Measurements from ENCODE around the gene ABTB1.

ABTB1 gene

DNA sequence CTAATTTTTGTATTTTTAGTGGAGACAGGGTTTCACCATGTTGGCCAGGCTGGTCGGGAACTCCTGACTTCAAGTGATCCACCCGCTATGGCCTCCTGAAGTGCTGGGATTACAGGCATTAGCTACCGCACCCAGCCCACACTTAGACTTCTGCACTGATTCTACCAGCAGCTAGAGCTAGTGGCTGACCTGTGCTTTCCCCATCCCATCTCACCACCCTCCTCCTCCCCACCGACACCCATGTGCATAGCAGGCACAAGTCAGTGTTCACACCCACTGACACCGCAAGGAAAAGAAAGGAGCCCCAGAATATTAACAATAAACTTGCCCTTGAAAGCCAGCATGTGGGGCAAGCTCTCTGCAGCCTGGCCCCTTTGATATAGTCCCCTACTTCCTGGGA, 11.2 kb upstream of the ABTB1 start:
- ATAC-seq, result no peak
- no peaks in the 10 kb centered on the region for H3K4me1 Mint-ChIP-seq
- H3K27me3 Mint-ChIP-seq, result no peaks in the 10 kb centered on the region
- H3K36me3 Mint-ChIP-seq, result peaks cover 6% of the 10 kb centered on the region
- no peak overlapping the region for H3K4me3 Mint-ChIP-seq
- H3K9me3 Mint-ChIP-seq, result no peaks in the 10 kb centered on the region
- no peak overlapping the region for H3K27ac Mint-ChIP-seq

GRCh38 chr3:127662001-127662469, 10.7 kb upstream of the ABTB1 start:
- Mint-ChIP-seq H3K9me3 (no peaks in the 10 kb centered on the region), H3K4me3 (no peak overlapping the region), H3K36me3 (peaks cover 6% of the 10 kb centered on the region), H3K27me3 (no peaks in the 10 kb centered on the region), H3K27ac (no peak overlapping the region), H3K4me1 (no peaks in the 10 kb centered on the region)
- ATAC-seq, result no peak

DNA sequence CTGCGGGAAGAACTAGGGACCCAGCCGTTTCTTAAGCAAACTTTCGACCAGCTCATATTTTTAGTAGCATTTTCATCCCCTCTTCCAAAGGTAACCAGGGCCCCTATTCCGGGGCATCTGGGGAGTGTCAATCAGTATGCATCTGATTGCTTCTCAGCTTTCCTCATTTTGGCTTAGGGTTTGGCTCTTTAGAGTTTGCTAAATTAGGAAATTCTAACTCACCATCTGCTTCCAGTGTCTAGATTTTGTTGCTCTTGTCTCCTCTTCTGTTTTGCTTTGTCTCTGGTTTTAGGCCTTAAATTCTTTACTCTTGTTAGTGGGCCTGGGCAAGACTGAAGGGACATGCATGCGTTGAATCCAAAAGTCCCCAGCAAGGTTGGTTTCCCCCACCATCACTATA, 9.6 kb upstream of the ABTB1 start:
- H3K27me3 Mint-ChIP-seq, result no peaks in the 10 kb centered on the region
- ATAC-seq, result no peak
- no peak overlapping the region for H3K27ac Mint-ChIP-seq
- no peaks in the 10 kb centered on the region for H3K9me3 Mint-ChIP-seq
- H3K36me3 Mint-ChIP-seq, result peaks cover 6% of the 10 kb centered on the region
- H3K4me3 Mint-ChIP-seq, result no peak overlapping the region
- no peaks in the 10 kb centered on the region for H3K4me1 Mint-ChIP-seq

DNA sequence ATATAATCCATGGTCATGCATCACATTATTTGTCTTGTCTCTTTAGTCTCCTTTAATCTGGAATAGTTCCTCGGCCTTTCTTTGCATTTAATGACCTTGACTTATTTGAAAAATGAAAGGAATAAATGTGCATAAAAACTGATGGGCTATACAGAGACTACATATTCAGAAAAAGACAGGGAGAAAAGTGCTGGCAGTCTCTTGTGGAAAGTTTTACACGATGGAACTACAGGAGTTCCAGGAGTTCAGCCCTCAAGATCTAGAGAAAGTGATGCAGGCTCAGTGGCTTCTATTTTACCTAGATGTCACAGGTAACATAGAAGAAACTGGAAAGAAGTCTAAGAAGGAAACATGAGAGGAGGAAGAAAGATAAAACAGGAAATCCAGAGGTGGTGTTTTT, 7.6 kb upstream of the ABTB1 start:
- H3K36me3 Mint-ChIP-seq, result peaks cover 5% of the 10 kb centered on the region
- H3K4me1 Mint-ChIP-seq, result no peaks in the 10 kb centered on the region

DNA sequence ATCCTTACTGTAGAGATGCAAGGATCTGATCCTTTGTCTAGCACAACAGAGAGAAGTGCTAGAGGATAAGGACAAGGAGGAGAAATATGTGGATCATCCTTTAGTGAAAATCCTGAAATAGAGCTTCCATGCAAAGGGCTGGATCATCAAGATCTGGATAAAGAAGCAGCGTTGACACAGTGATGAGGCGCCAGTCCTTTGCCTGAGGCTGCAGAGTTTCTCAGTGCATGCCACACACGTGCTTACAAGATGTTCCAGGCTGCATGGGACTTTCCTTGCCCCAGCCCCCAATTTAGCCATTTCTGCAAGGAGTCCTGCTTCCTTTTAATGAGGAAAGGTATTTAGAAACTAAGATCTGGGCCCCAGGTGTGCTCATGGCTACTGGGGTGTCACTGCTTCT, 7.2 kb upstream of the ABTB1 start:
- Mint-ChIP-seq H3K4me3 (no peak overlapping the region), H3K9me3 (no peaks in the 10 kb centered on the region), H3K27me3 (no peaks in the 10 kb centered on the region), H3K36me3 (peaks cover under 1% of the 10 kb centered on the region), H3K4me1 (peaks cover under 1% of the 10 kb centered on the region), H3K27ac (no peak overlapping the region)
- no peak for ATAC-seq

More for the DNA sequence above, 7.6 kb upstream of the ABTB1 start:
- no peaks in the 10 kb centered on the region for H3K9me3 Mint-ChIP-seq
- no peaks in the 10 kb centered on the region for H3K27me3 Mint-ChIP-seq
- no peak for ATAC-seq
- H3K27ac Mint-ChIP-seq, result no peak overlapping the region
- no peak overlapping the region for H3K4me3 Mint-ChIP-seq

- H3K27me3 Mint-ChIP-seq, result no peaks in the 10 kb centered on the region
These were observed 6.1 kb upstream of the ABTB1 start for GRCh38 chr3:127666676-127667075.

GRCh38 chr3:127667119-127667681, 5.6 kb upstream of the ABTB1 start:
- ATAC-seq, result no peak
- H3K4me3 Mint-ChIP-seq, result no peak overlapping the region
- H3K27me3 Mint-ChIP-seq, result no peaks in the 10 kb centered on the region
- H3K4me1 Mint-ChIP-seq, result peaks cover 16% of the 10 kb centered on the region
- H3K27ac Mint-ChIP-seq, result no peak overlapping the region
- no peaks in the 10 kb centered on the region for H3K9me3 Mint-ChIP-seq
- no peaks in the 10 kb centered on the region for H3K36me3 Mint-ChIP-seq

More at GRCh38 chr3:127666676-127667075, 6.1 kb upstream of the ABTB1 start:
- Mint-ChIP-seq H3K9me3 (no peaks in the 10 kb centered on the region), H3K4me1 (peaks cover 11% of the 10 kb centered on the region), H3K27ac (no peak overlapping the region), H3K4me3 (no peak overlapping the region), H3K36me3 (no peaks in the 10 kb centered on the region)
- no peak for ATAC-seq

- Mint-ChIP-seq H3K27ac (peak overlapping the region; percentile 4), H3K9me3 (no peaks in the 10 kb centered on the region), H3K4me3 (no peak overlapping the region), H3K27me3 (no peaks in the 10 kb centered on the region), H3K36me3 (no peaks in the 10 kb centered on the region), H3K4me1 (peaks cover 24% of the 10 kb centered on the region)
- no peak for ATAC-seq
These were observed 3.8 kb upstream of the ABTB1 start for GRCh38 chr3:127668906-127669305.

DNA sequence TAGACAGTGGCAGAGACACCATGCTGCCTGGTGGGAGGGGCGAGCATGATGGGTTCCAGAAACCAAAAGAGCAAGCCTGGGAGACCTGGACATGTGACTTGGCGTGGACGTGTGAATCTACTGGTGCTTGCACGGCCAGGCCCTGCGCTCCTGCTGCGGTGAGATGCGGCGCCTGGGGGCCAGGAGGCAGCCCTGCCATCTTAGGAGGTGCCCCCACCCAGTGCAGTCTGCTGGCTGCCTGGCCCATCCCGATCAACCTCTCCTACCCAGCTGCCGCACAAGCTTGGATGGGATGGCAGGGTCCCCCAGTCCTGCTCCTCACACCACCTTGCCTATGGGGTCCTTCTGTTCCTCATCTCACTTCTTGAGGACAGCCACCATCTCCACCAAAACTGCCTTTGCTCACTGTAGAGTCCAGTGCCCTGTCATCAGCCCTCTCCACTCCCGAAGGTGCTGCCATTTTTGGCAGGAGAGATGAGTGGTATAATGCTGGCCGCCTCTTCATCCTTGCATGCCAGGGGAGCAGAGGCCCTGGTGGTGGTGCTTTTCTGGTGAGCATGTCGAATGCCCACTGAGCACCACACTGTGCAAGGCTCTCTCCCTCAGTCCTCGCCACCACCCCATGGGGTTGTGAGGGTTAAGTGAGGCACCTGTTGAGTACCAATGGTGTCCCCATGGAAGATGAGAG, 3.1 kb upstream of the ABTB1 start:
- Mint-ChIP-seq H3K27ac (no peak overlapping the region), H3K9me3 (no peaks in the 10 kb centered on the region), H3K36me3 (peaks cover 1% of the 10 kb centered on the region), H3K27me3 (no peaks in the 10 kb centered on the region), H3K4me3 (no peak overlapping the region), H3K4me1 (peaks cover 31% of the 10 kb centered on the region)
- no peak for ATAC-seq

DNA sequence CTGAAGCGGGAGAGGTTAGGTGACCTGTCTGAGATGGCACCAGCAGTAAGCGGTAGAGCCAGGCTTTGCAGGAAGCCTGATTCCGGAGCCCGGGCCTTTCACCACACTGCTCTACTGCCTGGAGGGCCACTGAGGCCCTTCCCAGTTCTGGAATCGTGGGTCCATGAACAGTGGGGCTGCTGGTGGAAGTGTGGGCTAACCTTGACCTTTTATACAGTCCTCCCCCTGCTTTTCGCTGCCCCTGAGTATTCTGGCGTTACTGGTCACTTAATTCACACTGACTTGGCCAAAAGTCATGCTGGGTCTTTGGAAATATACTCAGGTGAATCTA, 2.6 kb upstream of the ABTB1 start:
- Mint-ChIP-seq H3K4me3 (no peak overlapping the region), H3K4me1 (peaks cover 37% of the 10 kb centered on the region), H3K27ac (no peak overlapping the region), H3K27me3 (no peaks in the 10 kb centered on the region), H3K36me3 (peaks cover 6% of the 10 kb centered on the region), H3K9me3 (no peaks in the 10 kb centered on the region)
- no peak for ATAC-seq

DNA sequence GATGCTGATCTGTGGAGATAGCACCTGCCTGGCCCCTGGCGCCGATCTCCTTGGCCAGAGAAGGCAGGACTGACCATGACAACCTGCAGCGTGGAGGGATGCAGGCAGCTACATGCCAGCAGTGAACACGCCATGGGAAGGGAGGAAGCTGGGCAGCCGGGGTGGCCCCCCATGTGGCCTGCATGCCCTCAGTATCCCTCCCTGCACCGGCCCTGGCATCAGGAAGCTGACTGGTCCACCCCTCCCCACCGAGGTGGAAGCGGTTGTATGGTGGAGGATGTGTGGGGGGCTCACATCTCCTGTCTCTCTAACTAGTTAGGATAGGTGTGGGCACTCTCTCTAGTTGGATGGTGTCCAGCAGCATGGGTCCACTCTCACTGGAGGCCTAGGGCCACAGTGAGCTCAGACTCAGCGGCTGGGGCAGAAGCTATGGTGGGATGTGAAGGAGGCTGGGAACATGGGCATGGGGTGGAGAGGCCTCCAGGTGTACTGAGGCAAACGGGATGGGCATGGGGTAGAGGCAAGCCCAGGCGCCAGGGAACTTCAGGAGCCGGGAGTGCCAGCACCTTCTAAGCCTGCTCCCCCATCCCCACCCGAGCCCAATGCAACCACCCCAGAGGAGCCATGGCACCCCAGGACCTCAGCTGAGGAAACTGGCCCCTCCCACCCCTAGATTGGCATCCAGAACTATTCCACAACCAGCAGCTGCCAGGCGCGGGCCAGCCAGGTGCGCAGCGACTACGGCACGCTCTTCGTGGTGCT, 1.8 kb upstream of the ABTB1 start:
- H3K4me3 Mint-ChIP-seq, result peak overlapping the region; percentile 91

DNA sequence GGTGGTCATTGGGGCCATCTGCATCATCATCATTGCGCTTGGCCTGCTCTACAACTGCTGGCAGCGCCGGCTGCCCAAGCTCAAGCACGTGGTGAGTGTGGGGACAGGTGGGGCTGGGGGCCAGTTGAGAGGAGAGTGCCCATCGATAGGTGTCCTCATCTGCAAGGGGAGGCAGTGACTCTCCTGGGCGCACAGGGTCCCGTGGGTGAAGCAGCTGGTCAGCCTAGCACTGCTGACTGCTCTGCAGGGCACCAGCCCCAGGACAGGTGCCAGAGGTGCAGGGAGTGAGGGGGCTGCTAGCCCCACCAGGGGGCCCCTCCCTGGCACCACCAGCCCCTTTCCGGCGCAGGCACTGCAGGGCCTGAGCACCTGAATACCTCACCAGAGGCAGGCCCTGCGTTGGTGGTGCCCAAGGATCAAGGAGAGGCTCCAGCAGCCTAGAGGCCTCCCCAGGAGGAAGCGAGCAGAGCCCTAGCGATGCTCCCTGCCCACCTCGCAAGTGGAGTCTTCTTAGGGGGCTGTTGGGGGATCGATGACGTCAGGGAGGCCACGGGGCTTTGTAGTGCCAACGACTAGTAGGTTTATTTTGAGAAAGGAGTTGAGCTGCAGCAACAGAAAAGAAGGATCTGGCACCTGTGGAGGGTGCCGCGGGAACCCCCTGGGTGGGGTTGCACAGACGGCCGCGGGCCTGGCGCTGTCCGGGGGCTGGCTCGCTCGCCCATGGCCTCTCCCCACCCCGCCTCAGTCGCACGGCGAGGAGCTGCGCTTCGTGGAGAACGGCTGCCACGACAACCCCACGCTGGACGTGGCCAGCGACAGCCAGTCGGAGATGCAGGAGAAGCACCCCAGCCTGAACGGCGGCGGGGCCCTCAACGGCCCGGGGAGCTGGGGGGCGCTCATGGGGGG, 976 bp upstream of the ABTB1 start:
- Mint-ChIP-seq H3K9me3 (no peaks in the 10 kb centered on the region), H3K36me3 (peaks cover 16% of the 10 kb centered on the region), H3K27ac (peak overlapping the region; percentile 94), H3K27me3 (no peaks in the 10 kb centered on the region), H3K4me3 (peak overlapping the region; percentile 91), H3K4me1 (peaks cover 51% of the 10 kb centered on the region)
- peak; percentile 20 for ATAC-seq

More for the DNA sequence above, 1.8 kb upstream of the ABTB1 start:
- no peak for ATAC-seq
- no peaks in the 10 kb centered on the region for H3K27me3 Mint-ChIP-seq
- H3K36me3 Mint-ChIP-seq, result peaks cover 9% of the 10 kb centered on the region
- H3K4me1 Mint-ChIP-seq, result peaks cover 44% of the 10 kb centered on the region
- H3K27ac Mint-ChIP-seq, result peak overlapping the region; percentile 94
- no peaks in the 10 kb centered on the region for H3K9me3 Mint-ChIP-seq

DNA sequence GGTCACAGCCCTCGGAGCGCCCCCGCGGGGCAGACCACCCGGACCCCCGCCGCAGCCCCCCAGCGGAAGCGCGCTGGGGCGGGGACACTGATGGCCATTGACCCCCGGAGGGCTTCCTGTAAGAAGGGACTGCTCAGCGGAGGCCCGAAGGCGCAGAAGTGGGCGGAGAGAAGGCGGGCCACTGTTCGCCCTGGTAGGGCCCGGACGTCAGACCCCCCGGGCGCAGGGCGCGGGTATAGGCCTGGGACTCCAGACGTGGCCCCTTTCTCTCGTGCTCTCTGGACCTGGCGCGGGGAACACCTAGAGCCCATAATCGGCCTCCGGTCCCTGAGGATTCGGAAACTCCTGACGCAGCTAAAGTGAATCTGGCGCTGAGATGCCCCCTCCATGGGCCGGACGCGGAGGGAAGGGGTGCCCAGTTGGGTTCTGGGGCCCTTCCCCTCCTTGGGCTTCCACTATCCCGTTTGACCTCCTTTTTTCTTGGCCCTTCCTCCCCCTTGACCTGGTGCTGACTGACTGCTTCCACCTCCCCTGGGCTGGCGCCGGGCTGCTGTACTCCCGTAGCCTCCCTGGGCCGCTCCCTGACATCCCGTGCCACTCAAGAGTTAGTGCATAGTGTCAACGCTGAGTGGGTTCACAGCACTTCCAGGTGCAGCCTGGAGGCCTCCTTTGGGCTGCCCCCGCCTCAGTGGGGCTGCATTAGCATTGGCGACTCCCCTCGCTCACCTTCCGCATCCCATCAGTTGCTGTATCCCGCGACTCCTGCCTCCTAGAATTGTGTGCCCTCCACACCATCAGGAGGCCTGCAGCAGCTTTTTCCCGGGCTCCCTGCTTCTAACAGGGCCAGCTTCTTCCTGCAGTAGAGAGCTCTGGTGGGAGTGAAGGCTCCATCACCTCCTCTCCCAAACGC, 694 bp downstream of the ABTB1 start:
- Mint-ChIP-seq H3K27ac (peak overlapping the region; percentile 94), H3K4me3 (peak overlapping the region; percentile 87), H3K4me1 (peaks cover 57% of the 10 kb centered on the region), H3K36me3 (peaks cover 24% of the 10 kb centered on the region), H3K9me3 (no peaks in the 10 kb centered on the region), H3K27me3 (no peaks in the 10 kb centered on the region)
- peak; percentile 63 for ATAC-seq

- Mint-ChIP-seq H3K27me3 (no peaks in the 10 kb centered on the region), H3K36me3 (peaks cover 24% of the 10 kb centered on the region), H3K4me3 (peak overlapping the region; percentile 87), H3K4me1 (peaks cover 57% of the 10 kb centered on the region), H3K9me3 (no peaks in the 10 kb centered on the region), H3K27ac (peak overlapping the region; percentile 94)
- no peak for ATAC-seq
These were observed 1.5 kb downstream of the ABTB1 start for GRCh38 chr3:127674101-127674721.
